ENCODE results near the gene TSPAN9.

The TSPAN9 gene

GRCh38 chr12:3326156-3326849 is 249.1 kb downstream of the TSPAN9 start:
- DNase-seq, result no peak

GRCh38 chr12:3326850-3327780 is 249.9 kb downstream of the TSPAN9 start:
- no peak for DNase-seq

DNA sequence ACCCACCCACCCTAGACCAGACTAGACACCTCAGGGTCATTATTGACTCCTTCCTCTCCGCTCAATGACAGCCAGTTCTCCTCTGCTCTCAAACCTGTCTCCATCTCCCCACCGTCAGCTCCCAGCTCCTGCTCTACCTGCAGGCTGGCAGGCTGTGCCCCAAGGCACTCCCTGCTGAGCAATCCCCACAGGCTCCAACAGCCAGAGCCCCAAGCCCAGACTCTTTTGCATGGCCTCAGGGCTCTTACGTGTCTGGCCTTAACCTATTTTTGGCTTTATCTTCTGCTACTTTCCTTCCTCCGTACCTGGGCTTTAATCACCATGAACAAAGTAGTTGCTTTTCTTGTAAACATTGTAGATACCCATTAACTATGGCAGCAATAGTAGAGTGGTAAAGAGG is 250.9 kb downstream of the TSPAN9 start:
- DNase-seq, result no peak

- DNase-seq, result no peak
Measured at GRCh38 chr12:3328571-3328970, 251.4 kb downstream of the TSPAN9 start.

DNA sequence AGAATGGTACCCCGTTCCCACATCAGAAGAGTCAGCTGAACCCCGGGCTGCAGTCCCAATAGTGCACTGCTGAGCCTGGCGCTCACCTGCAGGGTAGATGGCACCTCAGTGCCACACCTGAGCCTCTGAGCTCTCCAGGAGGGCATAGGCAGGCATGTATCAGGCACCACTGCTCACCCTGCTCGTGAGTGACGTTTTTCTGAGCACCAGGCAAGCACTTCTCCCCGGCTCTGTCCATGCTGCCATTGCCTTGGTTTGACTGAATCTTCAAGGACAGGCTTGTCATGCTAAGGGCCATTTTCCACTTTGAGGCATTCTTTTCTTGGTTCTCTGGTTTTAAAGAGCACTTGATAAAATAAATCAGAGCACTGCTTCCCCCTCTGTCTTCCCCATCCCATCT is 252.2 kb downstream of the TSPAN9 start:
- no peak for DNase-seq

- no peak for DNase-seq
Measured at GRCh38 chr12:3330976-3331510, 253.9 kb downstream of the TSPAN9 start.

GRCh38 chr12:3332188-3332587 is 255.0 kb downstream of the TSPAN9 start:
- no peak for DNase-seq

DNA sequence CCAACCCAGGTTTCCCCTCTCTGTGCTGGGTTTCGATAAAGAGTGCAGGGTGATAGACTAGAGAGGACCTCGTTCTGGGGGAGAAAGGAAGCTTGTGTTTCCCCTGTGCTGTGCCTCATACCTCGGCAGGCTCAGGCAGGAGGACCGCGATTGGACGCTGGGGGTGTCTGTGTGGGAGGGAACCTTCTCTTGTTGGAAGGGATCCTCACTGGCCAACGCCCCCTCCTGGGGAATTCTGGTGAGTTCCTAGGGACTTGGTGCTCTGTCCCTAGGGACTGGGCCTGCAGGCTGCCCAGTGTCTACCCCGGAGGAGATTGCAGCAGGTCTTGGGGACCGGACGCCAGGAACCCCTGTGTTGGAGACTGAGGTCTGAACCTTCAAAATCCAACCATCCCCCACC is 256.4 kb downstream of the TSPAN9 start:
- DNase-seq, result no peak

DNA sequence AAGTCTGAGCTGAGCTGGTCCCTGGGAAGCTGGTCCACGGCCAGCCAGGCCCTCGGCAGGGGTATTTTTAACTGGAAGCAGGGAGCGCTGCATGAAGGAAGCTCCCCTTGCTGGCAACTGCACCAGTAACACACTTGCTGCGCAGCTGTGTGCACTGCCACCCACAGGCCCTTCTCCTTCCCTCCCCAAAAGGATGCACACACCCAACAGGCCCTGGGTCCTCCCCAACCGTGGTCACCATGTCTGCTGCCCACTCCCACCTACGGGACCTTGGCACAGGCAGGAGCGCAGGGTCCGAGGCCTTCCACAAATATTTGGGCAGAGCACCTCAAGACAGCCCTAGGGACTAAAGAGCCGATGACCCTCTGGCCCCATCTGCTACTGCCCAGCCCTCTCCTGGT is 256.8 kb downstream of the TSPAN9 start:
- DNase-seq, result no peak

DNA sequence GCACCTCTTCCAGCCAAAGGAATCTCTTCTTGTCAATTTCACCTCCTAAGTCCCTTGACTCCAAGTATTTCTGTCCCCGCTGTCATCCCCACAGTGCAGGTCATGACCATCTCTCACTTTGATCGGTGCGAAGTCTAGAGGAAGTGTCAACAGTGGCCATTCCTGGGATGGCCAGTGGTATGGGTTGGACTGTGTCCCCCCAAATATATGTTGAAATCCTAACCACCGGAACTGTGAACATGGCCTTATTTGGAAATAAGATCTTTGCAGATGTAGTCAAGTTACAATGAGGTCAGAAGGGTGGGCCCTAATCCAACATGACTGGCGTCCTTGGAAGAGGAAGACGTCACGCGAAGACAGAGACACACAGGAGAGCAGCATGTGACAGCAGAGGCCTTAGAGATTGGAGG is 257.9 kb downstream of the TSPAN9 start:
- no peak for DNase-seq

Data from amniotic stem cell (primary cell).